GM20431 (cell line): ENCODE measurements around the gene MCUB.
"Not testable (repeated sequence)": the region's sequence is repeated elsewhere in the genome, so short reads cannot be mapped to it uniquely, and the experiment has no call there.

ENCODE experiments used
- in situ Hi-C: fragments of 300-500 bp; cut with MseI, MboI; formaldehyde crosslinking; loops from one replicate; pipeline ENCODE4 v1.15.0; 2020; ENCODE audit warnings: low sequenced_read_pairs; ENCODE audit not compliant: unreplicated experiment

Gene MCUB

GRCh38 chr4:109672169-109672930 lies 112.3 kb downstream of the MCUB start:
- in situ Hi-C loops = no loop called here

- in situ Hi-C loops = no loop called here
These were observed 113.3 kb downstream of the MCUB start for GRCh38 chr4:109673303-109673702.

GRCh38 chr4:109675181-109675580 lies 115.1 kb downstream of the MCUB start:
- in situ Hi-C loops = no loop called here

GRCh38 chr4:109675843-109676242 lies 115.8 kb downstream of the MCUB start:
- in situ Hi-C loops = no loop called here

DNA sequence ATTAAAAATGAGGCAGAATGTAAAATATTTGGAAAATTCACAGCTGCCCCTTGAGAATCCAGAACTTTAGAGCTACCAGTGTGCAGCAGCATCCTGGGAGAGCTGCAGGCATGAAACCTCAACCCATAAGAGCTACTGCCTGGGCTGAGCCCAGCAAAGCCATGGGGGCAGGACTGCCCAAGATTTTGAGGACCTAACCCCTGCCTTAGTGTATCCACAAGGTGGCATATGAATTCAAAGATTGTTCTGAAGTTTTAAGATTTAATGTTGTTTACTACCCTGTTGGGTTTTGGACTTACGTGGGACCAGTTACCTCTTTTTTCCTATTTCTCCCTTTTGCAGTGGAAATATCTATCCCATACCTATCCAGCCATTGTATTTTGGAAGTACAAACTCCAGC lies 116.8 kb downstream of the MCUB start:
- in situ Hi-C loops = no loop called here

DNA sequence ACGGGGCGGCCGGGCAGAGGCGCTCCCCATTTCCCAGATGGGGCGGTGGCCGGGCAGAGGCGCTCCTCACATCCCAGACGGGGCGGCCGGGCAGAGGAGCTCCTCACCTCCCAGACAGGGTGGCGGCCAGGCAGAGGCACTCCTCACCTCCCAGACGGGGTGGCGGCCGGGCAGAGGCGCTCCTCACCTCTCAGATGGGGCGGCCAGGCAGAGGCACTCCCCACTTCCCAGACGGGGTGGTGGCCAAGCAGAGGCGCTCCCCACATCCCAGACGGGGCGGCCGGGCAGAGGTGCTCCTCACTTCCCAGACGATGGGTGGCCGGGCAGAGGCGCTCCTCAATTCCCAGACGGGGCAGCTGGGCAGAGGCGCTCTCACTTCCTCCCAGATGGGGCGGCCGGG lies 118.4 kb downstream of the MCUB start:
- in situ Hi-C loops = not testable (repeated sequence)

GRCh38 chr4:109678925-109679324 lies 118.9 kb downstream of the MCUB start:
- in situ Hi-C loops = not testable (repeated sequence)

- in situ Hi-C loops = no loop called here
These were observed 122.8 kb downstream of the MCUB start for GRCh38 chr4:109682875-109683274.

DNA sequence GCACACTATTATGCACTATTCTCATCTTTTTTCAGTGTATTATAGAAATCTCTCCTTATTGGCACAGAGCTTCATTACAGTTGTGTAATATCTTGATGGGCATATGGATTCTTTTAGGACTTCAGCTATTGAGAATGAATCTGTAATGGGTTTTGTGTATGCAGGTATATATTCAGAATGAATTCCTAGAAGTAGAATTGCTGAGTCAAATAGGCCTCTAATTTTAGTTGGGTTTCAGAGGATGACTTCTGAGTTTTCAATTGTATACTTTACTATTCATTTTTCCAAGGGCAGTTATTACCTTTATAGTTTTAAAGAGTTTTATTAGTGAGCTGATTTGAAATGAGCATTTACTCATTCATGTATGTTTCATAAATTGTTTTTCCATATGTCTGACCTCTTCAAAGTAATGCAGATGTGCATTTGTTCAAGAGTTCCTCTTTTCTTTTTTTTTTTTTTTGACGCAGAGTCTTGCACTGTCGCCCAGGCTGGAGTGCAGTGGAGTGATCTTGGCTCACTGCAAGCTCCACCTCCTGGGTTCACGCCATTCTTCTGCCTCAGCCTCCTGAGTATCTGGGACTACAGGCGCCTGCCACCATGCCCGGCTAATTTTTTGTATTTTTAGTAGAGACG lies 123.7 kb downstream of the MCUB start:
- in situ Hi-C loops = no loop called here

GRCh38 chr4:109684727-109685126 lies 124.7 kb downstream of the MCUB start:
- in situ Hi-C loops = no loop called here

DNA sequence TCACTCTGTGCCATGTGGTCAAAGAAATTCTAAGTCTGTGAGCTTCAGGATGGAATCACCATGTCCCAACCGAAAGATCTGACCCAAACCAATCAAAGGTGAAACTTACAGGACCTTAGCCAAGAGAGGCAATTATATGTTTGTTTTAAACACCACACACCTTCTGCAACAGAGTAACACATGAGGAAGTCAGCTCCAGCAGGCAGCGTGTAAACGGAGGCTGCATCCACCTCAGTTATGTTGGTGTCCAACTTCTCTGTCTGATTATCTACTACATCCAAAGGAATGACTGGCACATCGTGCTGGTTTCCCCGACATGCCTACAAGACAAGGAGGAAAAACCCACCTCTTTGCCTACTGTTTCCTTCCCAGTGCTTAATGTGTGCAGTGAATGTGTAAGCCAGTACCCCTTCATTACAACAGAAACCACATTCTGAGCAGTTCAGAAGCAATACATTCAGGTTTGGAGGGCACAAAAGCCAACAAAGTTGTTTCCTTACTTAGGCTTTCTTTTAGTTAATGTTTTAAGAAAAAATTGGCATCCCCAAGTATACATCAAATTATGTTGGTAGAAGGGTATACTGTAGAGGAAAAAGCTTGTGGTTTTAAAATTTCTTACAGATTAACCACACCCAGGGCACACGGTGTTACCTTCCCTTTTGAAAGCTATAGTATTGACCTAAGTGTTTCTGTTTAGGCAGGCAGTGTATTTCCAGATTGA lies 130.8 kb downstream of the MCUB start:
- in situ Hi-C loops = no loop called here

- in situ Hi-C loops = no loop called here
These were observed 131.4 kb downstream of the MCUB start for GRCh38 chr4:109691411-109691920.

GRCh38 chr4:109698656-109699055 lies 138.6 kb downstream of the MCUB start:
- in situ Hi-C loops = no loop called here

DNA sequence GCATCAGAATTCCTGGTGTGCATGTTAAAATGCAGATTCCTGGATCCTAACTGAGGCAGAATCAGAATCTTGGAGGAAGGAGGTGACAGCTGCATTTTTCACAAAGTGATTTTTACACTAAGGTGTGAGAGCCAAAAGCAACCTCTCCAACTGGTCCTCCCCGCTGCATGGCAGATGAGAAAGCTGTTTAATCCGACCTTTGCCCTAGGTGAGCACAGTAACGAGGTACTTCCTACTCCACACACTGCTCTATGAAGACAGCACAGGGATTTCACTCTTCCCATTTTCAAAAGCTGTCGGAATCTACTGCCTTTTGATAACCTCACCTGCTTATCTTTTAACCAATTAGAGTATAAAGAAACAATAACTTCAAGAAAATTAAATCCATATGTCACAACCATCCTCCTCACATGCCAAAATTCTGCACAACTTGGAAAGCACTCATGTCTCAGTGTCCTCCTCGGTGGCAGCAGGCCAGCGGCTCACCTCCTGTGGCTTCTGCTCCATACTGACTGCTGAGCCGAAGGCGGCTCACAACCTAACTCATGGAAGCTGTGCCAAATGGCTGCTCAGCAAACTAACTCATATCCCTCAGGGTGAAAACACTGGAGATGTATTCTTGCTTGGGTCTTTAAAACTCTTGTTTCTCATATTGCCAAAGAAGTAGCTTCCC lies 139.6 kb downstream of the MCUB start:
- in situ Hi-C loops = no loop called here

DNA sequence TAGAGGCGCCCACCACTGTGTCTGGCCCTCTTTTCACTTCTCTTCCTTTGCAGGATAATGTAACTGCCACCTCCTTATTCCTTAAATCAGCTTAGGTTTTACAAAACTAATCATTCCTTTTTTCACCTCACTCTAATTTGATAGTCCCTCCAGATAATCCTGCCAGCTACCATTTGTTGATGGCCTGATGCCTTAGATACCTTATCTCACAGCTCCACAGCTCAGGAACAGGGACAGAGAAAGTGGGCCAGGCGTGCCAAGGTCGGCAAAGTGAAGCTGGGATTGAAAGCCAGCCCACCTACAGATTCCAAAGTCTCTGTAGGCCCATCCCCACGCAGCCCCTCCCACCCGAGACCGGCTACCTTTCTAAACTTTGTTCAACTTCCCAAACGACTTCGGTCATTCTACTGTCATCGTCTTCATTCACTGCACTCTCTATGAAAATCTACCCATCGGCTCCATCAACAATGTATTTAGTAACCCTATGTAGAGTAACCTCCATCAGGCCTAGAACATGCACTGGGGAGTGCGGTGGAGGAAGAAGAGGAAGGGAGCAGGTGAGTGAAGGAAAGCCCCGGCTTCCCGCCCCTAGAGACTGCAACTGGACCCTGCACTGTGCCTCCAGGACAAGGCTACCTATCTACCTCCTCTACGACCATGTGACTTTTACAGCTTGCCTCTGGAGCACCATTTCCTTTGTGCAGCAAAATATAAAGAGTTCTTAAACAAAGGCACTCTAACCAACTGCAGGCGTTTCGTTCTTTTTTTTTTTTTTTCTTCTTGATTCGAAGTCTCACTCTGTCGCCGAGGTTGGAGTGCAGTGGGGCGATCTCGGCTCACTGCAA lies 141.7 kb downstream of the MCUB start:
- in situ Hi-C loops = no loop called here

DNA sequence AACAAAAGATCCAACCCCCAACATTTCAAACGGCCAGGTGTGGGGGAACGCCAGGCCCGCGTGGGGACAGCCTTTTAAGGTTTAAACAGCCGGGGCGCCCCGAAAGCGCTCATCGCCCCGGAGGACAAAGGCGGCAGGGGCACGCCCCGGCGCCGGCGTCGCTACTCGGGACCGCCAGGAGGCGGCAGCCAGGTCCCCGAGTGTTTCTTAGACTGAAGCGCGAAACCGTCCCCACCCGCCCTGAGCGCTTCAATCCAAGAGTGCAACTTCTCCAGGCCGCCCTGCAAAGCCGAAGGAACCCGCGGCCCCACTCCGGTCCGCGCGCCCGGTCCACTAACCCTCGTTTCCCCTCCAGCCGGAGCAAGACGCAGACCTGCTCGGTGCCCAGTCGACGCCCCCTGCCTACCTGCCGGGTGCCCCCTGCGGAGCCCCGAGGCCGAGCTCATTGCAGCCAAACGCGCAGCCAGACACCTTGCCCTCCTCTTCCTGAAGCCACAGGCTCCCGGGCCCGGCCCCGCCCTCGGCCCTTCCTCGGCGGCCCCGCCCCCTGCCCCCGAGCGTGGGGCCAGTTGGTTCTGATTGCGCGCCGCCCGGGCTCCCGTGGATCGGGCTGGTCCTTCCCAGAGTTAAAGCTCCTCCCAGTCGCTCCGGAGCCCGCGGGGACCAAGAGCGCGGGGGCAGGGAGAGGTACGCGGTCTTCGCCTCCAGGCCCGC lies 143.1 kb downstream of the MCUB start, which contains the start of gene CASP6:
TSS of gene CASP6 (minus strand) at position 496 of the 714 bp plus-strand sequence. CDS start at position 446, 50 bp downstream.
- in situ Hi-C loops = no loop called here

DNA sequence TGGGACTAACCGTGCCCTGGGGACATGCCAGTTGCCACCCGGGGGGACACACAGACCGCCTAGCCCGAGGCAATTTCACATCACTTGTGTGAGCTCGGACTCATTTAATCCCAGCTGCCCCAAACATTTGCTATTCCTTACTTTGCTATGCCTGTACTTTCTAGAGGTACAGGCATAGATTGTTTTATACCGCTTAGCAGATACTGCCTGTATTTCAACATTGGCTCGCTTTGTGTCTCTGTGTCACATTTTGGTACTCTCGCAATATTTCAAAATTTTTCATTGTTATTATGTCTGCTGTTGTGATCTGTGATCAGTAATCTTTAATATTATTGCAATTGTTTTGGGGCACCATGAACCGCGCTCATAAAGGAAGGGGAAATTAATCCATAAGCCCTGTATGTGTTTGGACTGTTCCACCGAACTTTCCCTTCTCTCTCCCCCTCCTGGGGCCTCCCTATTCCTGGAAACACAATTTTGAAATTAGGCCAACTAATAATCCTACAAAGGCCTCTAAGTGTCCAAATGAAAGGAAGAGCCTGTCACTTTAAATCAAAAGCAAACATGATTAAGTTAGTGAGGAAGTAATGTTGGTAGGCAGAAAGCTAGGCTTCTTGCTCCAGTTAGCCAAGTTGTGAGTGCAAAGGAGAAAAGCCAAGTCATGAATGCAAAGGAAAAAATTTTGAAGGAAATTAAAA lies 143.8 kb downstream of the MCUB start:
- in situ Hi-C loops = no loop called here

DNA sequence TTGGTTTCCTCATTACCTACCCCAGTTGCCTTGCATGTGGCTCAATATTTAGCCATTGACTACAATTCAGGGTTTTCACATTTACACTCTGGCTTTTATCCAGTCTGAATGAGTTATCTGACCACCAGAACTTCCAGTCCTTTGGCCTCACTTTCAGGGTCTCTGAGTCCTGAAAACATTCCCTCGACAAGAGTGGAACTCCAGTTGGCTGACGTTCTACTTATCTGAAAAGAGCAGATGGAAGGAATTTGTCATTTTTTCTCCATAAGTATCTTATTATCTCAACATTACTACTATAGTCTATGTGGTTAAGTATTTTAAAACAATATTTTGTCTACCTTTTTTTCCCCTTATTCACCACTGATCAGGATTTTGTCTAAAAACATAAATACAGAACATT lies 148.4 kb downstream of the MCUB start:
- in situ Hi-C loops = no loop called here
